ENCODE results near the gene PANX2. TPM values are rescaled to one million over a fixed set of nuclear protein-coding genes. Genes with fewer than 3 reads are reported as not detected.

The PANX2 gene
- total RNA-seq, 2 experiments from 2014 or later, result not detected

DNA sequence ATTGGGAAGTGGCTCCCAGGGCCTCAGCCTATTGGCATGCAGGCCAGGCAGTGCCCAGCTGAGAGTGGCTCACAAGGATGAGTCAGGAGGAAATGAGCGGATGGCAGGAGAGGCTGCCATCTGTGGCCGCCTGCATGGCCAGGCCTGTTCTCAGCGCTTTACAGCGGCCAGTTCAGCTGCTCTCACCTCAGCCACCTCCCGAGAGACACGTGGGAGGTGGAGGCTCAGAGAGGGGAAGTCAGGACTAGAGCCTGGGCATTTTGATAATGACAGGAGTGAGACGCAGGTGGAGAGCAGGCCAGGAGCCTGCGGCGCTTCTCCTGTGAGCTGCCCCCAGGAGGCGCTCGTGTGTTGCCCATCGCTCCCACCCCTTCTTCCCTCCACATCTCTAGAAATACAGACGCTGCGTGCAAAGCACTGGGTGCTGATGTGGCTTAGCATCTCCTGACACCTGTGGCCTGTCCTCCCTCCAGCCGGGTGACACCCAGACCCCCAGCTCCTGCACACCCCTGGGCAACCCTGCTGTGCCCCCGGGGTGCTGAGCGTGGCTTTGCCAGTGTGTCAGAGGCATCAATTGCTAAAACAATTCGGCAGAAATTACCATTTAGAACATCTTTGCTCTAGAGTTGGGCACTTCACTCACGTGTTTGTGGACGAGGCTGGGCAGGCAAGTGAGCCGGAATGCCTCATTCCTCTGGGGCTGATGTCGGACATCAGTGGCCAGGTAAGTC, 21.4 kb upstream of the PANX2 start:
- Histone ChIP-seq H3K9me3 (ENCODE audit: low read length) (no peaks in the 10 kb centered on the region), H3K4me1 (ENCODE audit: insufficient read depth, low read length, poor library complexity, severe bottlenecking) (no peaks in the 10 kb centered on the region), H4K20me1 (ENCODE audit: insufficient read depth, low read length) (no peaks in the 10 kb centered on the region), H3K27ac (ENCODE audit: low read depth, low read length, poor library complexity, severe bottlenecking) (no peak overlapping the region), H3K36me3 (ENCODE audit: insufficient read depth, low read length) (no peaks in the 10 kb centered on the region), H3K9me2 (ENCODE audit: insufficient read depth, low read length) (no peaks in the 10 kb centered on the region), H3K79me2 (ENCODE audit: insufficient read depth, low read depth, low read length) (no peaks in the 10 kb centered on the region), H3K4me3 (ENCODE audit: low read depth, low read length, poor library complexity, severe bottlenecking) (no peak overlapping the region), H2AFZ (ENCODE audit: low read length) (no peak overlapping the region), H3K4me2 (ENCODE audit: low read length) (no peak overlapping the region)
- TF ChIP-seq EZH2phosphoT487 (IDR thresholded peaks at IDR 0.05; ENCODE audit: borderline replicate concordance, low read depth, low read length) (no peak), CTCF (conservative IDR thresholded peaks at IDR 0.05; ENCODE audit: low read length) (peak; percentile 90)
- POLR2A ChIA-PET, result interaction anchor here (0.5 kb wide), 1 partner anchor 64 kb away, joined by 4 read pairs; the partner anchor contains the start of gene MLC1
- intact Hi-C loops (cut with micrococcal nuclease; ENCODE audit: unreplicated experiment), result loop anchor here (1.0 to 5.0 kb wide), 4 partner anchors 52 to 222 kb away; partner anchors contain the start of gene SELENOO
- CTCF ChIA-PET (ENCODE audit: unreplicated experiment), result no interaction called here
- BruUV-seq (replicated peaks), result no TSS peak
- DNase-seq (ENCODE audit: low spot score), result peak; percentile 84

DNA sequence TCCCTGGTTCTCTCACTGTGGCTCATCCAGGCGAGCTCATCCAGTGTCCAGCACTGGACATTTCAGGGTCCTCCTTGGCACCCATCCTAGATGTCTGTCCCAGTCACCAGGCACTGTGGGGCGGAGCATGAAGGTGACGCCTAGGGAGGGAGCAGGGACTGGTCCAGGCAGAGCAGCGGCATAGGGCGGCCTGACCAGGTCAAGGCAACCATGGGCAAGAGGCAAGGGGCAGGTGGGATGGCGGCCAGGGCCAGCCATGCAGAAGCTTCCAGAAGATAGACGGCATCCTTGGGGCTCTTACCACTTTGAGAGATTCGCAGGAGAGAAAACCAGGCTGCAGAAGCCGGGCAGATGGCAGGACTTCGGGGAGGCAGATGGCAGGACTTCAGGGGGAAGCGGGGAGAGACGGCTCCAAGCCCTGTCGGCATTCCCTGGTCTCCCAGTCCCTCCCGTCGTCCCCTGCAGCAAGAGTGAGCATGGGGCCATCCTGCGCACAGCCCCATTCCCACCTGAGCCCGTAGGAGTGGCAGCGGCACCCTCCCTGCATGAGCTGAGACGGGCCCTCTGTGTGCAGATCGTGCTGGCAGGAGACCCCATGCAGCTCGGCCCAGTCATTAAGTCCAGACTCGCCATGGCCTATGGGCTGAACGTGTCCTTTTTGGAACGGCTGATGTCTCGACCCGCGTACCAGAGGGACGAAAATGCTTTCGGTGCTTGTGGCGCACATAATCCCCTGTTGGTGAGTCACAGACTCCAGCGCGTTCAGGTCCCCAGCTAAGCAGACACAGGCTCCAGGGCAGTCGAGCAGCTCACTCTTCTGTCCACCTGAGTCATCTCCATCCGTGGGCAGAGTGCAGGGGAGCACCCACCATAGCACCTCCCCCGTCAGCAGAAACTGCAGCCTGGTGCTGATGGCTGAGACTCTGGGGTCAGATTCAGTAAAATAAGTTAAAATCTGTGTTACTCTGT, 20.1 kb upstream of the PANX2 start:
- H3K79me2 ChIP-seq (ENCODE audit: insufficient read depth, low read depth, low read length), result no peaks in the 10 kb centered on the region
- H3K4me3 ChIP-seq (ENCODE audit: low read depth, low read length, poor library complexity, severe bottlenecking), result no peak overlapping the region
- no peak for DNase-seq (ENCODE audit: low spot score)
- H3K4me2 ChIP-seq (ENCODE audit: low read length), result no peak overlapping the region
- H3K27ac ChIP-seq (ENCODE audit: low read depth, low read length, poor library complexity, severe bottlenecking), result no peak overlapping the region
- no TSS peak for BruUV-seq (replicated peaks)
- H4K20me1 ChIP-seq (ENCODE audit: insufficient read depth, low read length), result no peaks in the 10 kb centered on the region
- intact Hi-C loops (cut with micrococcal nuclease; ENCODE audit: unreplicated experiment), result no loop called here
- ChIA-PET CTCF (ENCODE audit: unreplicated experiment) (no interaction called here), POLR2A (no interaction called here)
- H3K36me3 ChIP-seq (ENCODE audit: insufficient read depth, low read length), result no peaks in the 10 kb centered on the region
- TF ChIP-seq EZH2phosphoT487 (IDR thresholded peaks at IDR 0.05; ENCODE audit: borderline replicate concordance, low read depth, low read length) (no peak), CTCF (conservative IDR thresholded peaks at IDR 0.05; ENCODE audit: low read length) (no peak)
- no peaks in the 10 kb centered on the region for H3K9me2 ChIP-seq (ENCODE audit: insufficient read depth, low read length)
- no peaks in the 10 kb centered on the region for H3K4me1 ChIP-seq (ENCODE audit: insufficient read depth, low read length, poor library complexity, severe bottlenecking)
- no peaks in the 10 kb centered on the region for H3K9me3 ChIP-seq (ENCODE audit: low read length)
- no peak overlapping the region for H2AFZ ChIP-seq (ENCODE audit: low read length)

All from OCI-LY7 (cell line).